IPS-15b (cell line): ENCODE data around the gene PEX14.

Experiments
- H3K27me3 ChIP-seq: one replicate; pipeline ENCODE4 v1.6.1; 2013; ENCODE audit warnings: low read length; ENCODE audit not compliant: control insufficient read depth, insufficient read depth
- H3K36me3 ChIP-seq: one replicate; pipeline ENCODE4 v1.6.1; 2013; ENCODE audit warnings: low read length; ENCODE audit not compliant: control insufficient read depth, insufficient read depth
- H3K4me1 ChIP-seq: one replicate; pipeline ENCODE4 v1.6.1; 2013; ENCODE audit warnings: mild to moderate bottlenecking, low read length; ENCODE audit not compliant: control insufficient read depth, insufficient read depth
- H3K4me3 ChIP-seq: one replicate; pipeline ENCODE4 v1.5.1; 2013; ENCODE audit warnings: low read depth, low read length
- H3K9ac ChIP-seq: one replicate; pipeline ENCODE4 v1.6.1; 2013; ENCODE audit warnings: low read depth, mild to moderate bottlenecking, low read length
- H3K9me3 ChIP-seq: one replicate; pipeline ENCODE4 v1.6.1; 2013; ENCODE audit warnings: mild to moderate bottlenecking, low read length; ENCODE audit not compliant: control insufficient read depth, insufficient read depth

The PEX14 gene

GRCh38 chr1:10628685-10629084 is 153.9 kb downstream of the PEX14 start:
- no peak overlapping the region for H3K4me3 ChIP-seq
- H3K27me3 ChIP-seq, result no peaks in the 10 kb centered on the region
- no peaks in the 10 kb centered on the region for H3K4me1 ChIP-seq
- H3K9me3 ChIP-seq, result no peaks in the 10 kb centered on the region
- H3K9ac ChIP-seq, result no peak overlapping the region
- peaks cover 6% of the 10 kb centered on the region for H3K36me3 ChIP-seq

DNA sequence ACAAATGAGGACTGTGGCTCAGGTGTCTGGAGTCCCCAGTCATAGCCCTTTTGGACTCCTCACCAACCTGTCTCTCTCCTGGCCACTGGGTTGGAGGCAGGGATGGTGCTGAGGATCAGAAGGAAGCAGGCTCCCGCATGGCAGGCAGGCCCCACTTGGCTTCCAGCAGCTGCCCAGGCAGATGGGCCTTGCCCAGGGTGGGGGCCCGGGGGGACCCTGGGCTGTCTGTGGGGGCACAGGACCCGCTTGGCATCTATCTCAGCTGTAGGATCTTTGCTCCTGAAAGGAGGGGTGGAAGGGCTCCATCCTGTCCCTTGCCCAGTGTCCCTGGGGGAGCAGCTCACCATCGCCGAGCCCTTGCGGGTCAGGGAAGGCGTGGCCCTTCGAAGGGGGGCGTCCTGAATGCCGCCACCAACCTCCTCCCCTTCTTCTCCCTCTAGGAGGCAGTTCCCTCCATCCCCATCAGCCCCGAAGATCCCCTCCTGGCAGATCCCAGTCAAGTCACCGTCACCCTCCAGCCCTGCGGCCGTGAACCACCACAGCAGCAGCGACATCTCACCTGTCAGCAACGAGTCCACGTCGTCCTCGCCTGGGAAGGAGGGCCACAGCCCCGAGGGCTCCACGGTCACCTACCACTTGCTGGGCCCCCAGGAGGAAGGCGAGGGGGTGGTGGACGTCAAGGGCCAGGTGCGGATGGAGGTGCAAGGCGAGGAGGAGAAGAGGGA is 154.5 kb downstream of the PEX14 start:
- Histone ChIP-seq H3K9me3 (no peaks in the 10 kb centered on the region), H3K4me3 (no peak overlapping the region), H3K9ac (no peak overlapping the region), H3K27me3 (no peaks in the 10 kb centered on the region), H3K4me1 (no peaks in the 10 kb centered on the region), H3K36me3 (peaks cover 3% of the 10 kb centered on the region)

GRCh38 chr1:10629816-10630571 is 155.2 kb downstream of the PEX14 start:
- Histone ChIP-seq H3K27me3 (no peaks in the 10 kb centered on the region), H3K4me3 (no peak overlapping the region), H3K36me3 (no peaks in the 10 kb centered on the region), H3K9ac (no peak overlapping the region), H3K4me1 (no peaks in the 10 kb centered on the region), H3K9me3 (no peaks in the 10 kb centered on the region)

- H3K4me1 ChIP-seq, result no peaks in the 10 kb centered on the region
- H3K9me3 ChIP-seq, result no peaks in the 10 kb centered on the region
- no peaks in the 10 kb centered on the region for H3K27me3 ChIP-seq
- no peak overlapping the region for H3K9ac ChIP-seq
- no peak overlapping the region for H3K4me3 ChIP-seq
- no peaks in the 10 kb centered on the region for H3K36me3 ChIP-seq
These were observed 155.9 kb downstream of the PEX14 start for GRCh38 chr1:10630661-10631120.

- Histone ChIP-seq H3K36me3 (no peaks in the 10 kb centered on the region), H3K9ac (no peak overlapping the region), H3K4me3 (no peak overlapping the region), H3K27me3 (no peaks in the 10 kb centered on the region), H3K9me3 (no peaks in the 10 kb centered on the region), H3K4me1 (no peaks in the 10 kb centered on the region)
These were observed 156.5 kb downstream of the PEX14 start for GRCh38 chr1:10631121-10631810.

DNA sequence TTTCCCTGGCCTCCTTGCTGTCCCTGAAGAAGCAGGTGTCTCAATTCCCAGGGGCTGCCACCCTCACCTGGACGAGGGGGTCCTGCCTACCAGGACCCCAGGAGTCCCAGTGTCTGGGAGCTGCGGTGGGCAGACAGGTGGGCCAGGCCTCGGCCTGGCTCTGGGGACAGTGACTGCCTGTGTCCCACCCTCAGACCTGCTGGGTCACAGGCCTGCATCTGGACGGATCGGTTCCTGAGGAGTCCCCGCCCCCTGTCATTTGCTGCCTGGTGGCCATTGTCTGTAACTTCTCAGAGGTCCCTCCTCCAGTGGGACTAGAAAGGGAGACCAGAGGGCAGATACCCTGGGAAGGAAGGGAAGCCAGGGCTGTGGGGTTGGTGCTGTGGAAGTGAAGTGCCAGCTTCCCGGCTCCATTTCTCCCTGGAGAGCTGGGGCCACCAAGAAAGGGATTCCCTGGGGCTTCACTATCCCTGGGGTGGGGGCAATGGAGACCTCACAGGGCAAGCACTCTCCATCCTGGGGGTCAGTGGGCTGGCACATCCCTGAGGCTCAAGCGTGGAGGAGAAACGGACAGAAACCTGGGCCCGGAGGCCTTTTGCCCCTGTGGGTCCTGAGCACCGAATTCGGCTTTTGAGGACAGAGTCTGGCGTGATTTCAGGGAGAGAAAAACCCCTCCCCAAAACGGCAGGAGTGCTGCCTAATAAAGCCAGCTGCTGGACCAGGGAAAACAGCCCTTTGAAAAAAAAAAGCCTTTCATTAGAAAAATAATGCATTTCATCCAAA is 157.3 kb downstream of the PEX14 start:
- Histone ChIP-seq H3K4me1 (no peaks in the 10 kb centered on the region), H3K36me3 (no peaks in the 10 kb centered on the region), H3K27me3 (no peaks in the 10 kb centered on the region), H3K4me3 (no peak overlapping the region), H3K9ac (no peak overlapping the region), H3K9me3 (no peaks in the 10 kb centered on the region)

GRCh38 chr1:10632691-10633090 is 157.9 kb downstream of the PEX14 start:
- Histone ChIP-seq H3K9me3 (no peaks in the 10 kb centered on the region), H3K9ac (no peak overlapping the region), H3K4me3 (no peak overlapping the region), H3K27me3 (peaks cover 2% of the 10 kb centered on the region), H3K4me1 (no peaks in the 10 kb centered on the region), H3K36me3 (no peaks in the 10 kb centered on the region)

DNA sequence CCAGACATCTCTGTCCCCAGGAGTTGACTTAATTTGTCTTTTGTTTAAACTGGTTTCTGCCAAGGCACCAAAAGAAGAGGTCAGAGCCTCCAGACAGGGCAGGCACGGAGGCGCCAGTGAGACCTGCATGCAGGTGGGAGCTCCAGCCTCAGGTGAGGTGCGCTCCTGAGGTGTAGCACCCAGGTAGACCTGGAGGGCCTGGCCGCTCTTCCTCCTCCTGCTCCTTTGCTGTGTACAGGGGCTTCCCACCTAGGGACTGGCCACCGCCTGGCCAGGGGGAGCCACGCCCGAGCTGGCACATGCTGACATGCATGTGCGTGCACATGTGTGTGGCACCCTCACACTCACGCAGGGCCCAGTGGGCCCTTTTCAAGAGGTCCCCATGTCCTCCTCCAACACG is 158.7 kb downstream of the PEX14 start:
- H3K27me3 ChIP-seq, result peaks cover 6% of the 10 kb centered on the region
- H3K4me1 ChIP-seq, result no peaks in the 10 kb centered on the region
- H3K4me3 ChIP-seq, result no peak overlapping the region
- no peaks in the 10 kb centered on the region for H3K9me3 ChIP-seq
- H3K36me3 ChIP-seq, result no peaks in the 10 kb centered on the region
- no peak overlapping the region for H3K9ac ChIP-seq

GRCh38 chr1:10634075-10634427 is 159.3 kb downstream of the PEX14 start:
- Histone ChIP-seq H3K4me3 (no peak overlapping the region), H3K9ac (no peak overlapping the region), H3K4me1 (no peaks in the 10 kb centered on the region), H3K27me3 (peaks cover 6% of the 10 kb centered on the region), H3K9me3 (no peaks in the 10 kb centered on the region), H3K36me3 (no peaks in the 10 kb centered on the region)

DNA sequence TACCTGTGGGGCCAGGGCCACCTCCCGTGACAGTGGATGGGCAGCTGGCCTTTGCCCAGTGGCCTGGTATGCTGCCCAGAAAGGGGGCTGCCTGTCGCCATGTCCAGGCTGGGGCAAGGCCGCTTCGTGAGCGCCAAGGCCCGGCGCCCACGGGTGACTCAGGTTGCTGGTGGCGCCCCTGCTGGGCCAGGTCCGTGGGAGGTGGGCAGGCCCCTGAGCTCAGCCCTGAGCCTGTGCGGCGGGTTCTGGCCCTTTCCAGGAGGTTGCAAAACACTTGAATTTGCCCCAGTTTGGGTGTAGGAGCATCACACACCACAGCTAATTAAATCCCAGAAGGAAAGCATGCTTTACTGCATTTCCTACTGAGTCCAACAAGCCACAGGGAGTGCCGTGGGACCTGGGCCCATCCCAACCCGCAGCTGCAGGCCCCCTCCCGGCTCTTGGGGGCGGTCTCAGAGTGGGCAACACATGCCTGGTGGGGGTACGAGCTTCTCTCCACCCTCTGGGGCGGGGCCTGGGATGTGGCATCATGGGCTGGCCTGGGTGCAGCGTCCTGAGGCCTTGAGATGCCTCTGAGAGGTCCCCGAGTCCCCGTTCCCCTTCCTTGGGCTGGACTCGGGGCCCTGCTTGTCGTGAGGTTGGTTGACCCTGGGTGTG is 159.8 kb downstream of the PEX14 start:
- peaks cover 2% of the 10 kb centered on the region for H3K36me3 ChIP-seq
- peak overlapping the region; percentile 12 for H3K9ac ChIP-seq
- no peaks in the 10 kb centered on the region for H3K9me3 ChIP-seq
- peaks cover 9% of the 10 kb centered on the region for H3K27me3 ChIP-seq
- no peak overlapping the region for H3K4me3 ChIP-seq
- H3K4me1 ChIP-seq, result no peaks in the 10 kb centered on the region
